K562 (cell line): ENCODE results near the gene HAGHL. TPM values are rescaled to one million over a fixed set of nuclear protein-coding genes. Genes with fewer than 3 reads are reported as not detected.

Source experiments
- ARHGAP35 ChIP-seq: fragments of 450-650 bp; IDR thresholded peaks from 2 replicates; pipeline ENCODE4 v1.6.1; 2018; ENCODE audit not compliant: partially characterized antibody
- BRF2 ChIP-seq: IDR thresholded peaks from 3 replicates; pipeline ENCODE4 v1.6.1; 2011; ENCODE audit warnings: borderline replicate concordance, mild to moderate bottlenecking; ENCODE audit not compliant: insufficient read length, insufficient read depth
- ELF2 ChIP-seq: fragments of 250-450 bp; sonication (Bioruptor Pico); IDR thresholded peaks from 2 replicates; pipeline ENCODE4 v1.5.0; 2021; ENCODE audit warnings: mild to moderate bottlenecking
- HES1 ChIP-seq: fragments of 450-650 bp; IDR thresholded peaks from 2 replicates; pipeline ENCODE4 v1.6.1; 2016; ENCODE audit warnings: low read depth, mild to moderate bottlenecking, moderate library complexity
- HMGXB4 ChIP-seq: sonication (generic); formaldehyde crosslinking; IDR thresholded peaks from 2 replicates; pipeline ENCODE4 v1.8.1; 2023; ENCODE audit warnings: mild to moderate bottlenecking, missing genetic modification reagents
- MNT ChIP-seq, 2 experiments: fragments of 450-650 bp; conservative IDR thresholded peaks; 2 replicates each; pipeline ENCODE4 v1.6.1; 2017; ENCODE audit warnings: mild to moderate bottlenecking in 2 of 2, moderate library complexity in 2 of 2
- NCOA4 ChIP-seq: fragments of 450-650 bp; IDR thresholded peaks from 2 replicates; pipeline ENCODE4 v1.6.1; 2018; ENCODE audit warnings: mild to moderate bottlenecking; ENCODE audit not compliant: partially characterized antibody
- PPARD ChIP-seq: fragments of 250-450 bp; sonication (Bioruptor Pico); IDR thresholded peaks from 2 replicates; pipeline ENCODE4 v1.8.0; 2022; ENCODE audit warnings: inconsistent platforms, mild to moderate bottlenecking, moderate library complexity
- YY1 ChIP-seq, 3 experiments: IDR thresholded peaks; 2 replicates each; pipeline ENCODE4 v1.6.1; 2011; ENCODE audit warnings: low read length in 2 of 3, mild to moderate bottlenecking in 2 of 3, moderate library complexity in 2 of 3, borderline replicate concordance in 1 of 3, control low read depth in 1 of 3, low read depth in 1 of 3; ENCODE audit not compliant: insufficient read depth in 3 of 3, insufficient replicate concordance in 2 of 3, control insufficient read depth in 1 of 3, insufficient read length in 1 of 3; ENCODE audit errors: extremely low read depth in 1 of 3
- ZBTB12 ChIP-seq: fragments of 250-450 bp; sonication (Bioruptor Pico); IDR thresholded peaks from 2 replicates; pipeline ENCODE4 v1.4.0; 2020
- ZFX ChIP-seq: sonication (generic); formaldehyde crosslinking; IDR thresholded peaks from 2 replicates; pipeline ENCODE4 v1.8.0; 2022; ENCODE audit warnings: mild to moderate bottlenecking, missing genetic modification reagents, moderate library complexity
- ZNF277 ChIP-seq: fragments of 250-450 bp; sonication (Bioruptor Pico); IDR thresholded peaks from 2 replicates; pipeline ENCODE4 v1.8.0; 2022; ENCODE audit warnings: inconsistent platforms, mild to moderate bottlenecking, moderate library complexity, borderline replicate concordance
- ZNF395 ChIP-seq: fragments of 200-800 bp; sonication (Bioruptor generic); IDR thresholded peaks from 2 replicates; pipeline ENCODE4 v1.6.1; 2017; ENCODE audit warnings: missing genetic modification characterization, missing compliant biosample characterization
- ZNF695 ChIP-seq: fragments of 450-650 bp; formaldehyde crosslinking; IDR thresholded peaks from 2 replicates; pipeline ENCODE4 v1.4.0; 2020; ENCODE audit warnings: mild to moderate bottlenecking, moderate library complexity
- ZNF778 ChIP-seq: fragments of 450-650 bp; formaldehyde crosslinking; IDR thresholded peaks from 2 replicates; pipeline ENCODE4 v1.4.0; 2020; ENCODE audit warnings: mild to moderate bottlenecking, moderate library complexity
- ZNF830 ChIP-seq: fragments of 250-450 bp; sonication (Bioruptor Pico); IDR thresholded peaks from 2 replicates; pipeline ENCODE4 v1.5.0; 2021; ENCODE audit warnings: mild to moderate bottlenecking
- ZSCAN32 ChIP-seq: fragments of 450-650 bp; formaldehyde crosslinking; IDR thresholded peaks from 2 replicates; pipeline ENCODE4 v1.4.0; 2020; ENCODE audit warnings: mild to moderate bottlenecking, moderate library complexity
- polyA plus RNA-seq, 8 experiments: library from polyadenylated mRNA; depleted of rRNA in 4 of 8; stranded (reverse) in 5 of 8; unstranded in 3 of 8; fragments of >200 nt; fragmentation: Nextera tagmentation in 2 of 8; fragmentation: Illumina TruSeq in 1 of 8; extraction: Ambion mirVana in 2 of 8; extraction: Trizol in 1 of 8; gene quantifications; 2 replicates each; pipeline versions ENCODE4 v1.2.1 to v1.2.3, GENCODE V29; 2011 to 2014; ENCODE audit warnings: inconsistent platforms in 1 of 8, missing spikeins in 1 of 8
- total RNA-seq, 7 experiments: library from RNA; depleted of rRNA in 6 of 7; stranded (reverse); fragments of >200 nt in 6 of 7; fragmentation: Illumina TruSeq in 2 of 7; extraction: Trizol in 2 of 7; gene quantifications; 2 replicates each; pipeline versions ENCODE4 v1.2.1 to v1.2.3, GENCODE V29; 2011 to 2021; ENCODE audit warnings: low replicate concordance in 1 of 7

The HAGHL gene
- total and polyA plus RNA-seq, 9 of the 15 experiments (the other 6 are each of a cell fraction or from before 2014, with no cell fraction given), result 0.31 to 83.4 (median 20.7) TPM

- no peak for TF ChIP-seq ZNF277 (CRISPR knock-in tag)
- TF ChIP-seq BRF2, result no peak
- TF ChIP-seq ZNF695 (CRISPR knock-in tag), result no peak
- peak; percentile 55; the same call in 1 of the 2 replicates for TF ChIP-seq ZNF395 (CRISPR knock-in tag)
- peak; percentile 92; the same call in 1 of the 2 replicates for TF ChIP-seq ZNF830 (CRISPR knock-in tag)
- TF ChIP-seq NCOA4, result no peak
- TF ChIP-seq YY1 (IDR thresholded peaks at IDR 0.05; ENCODE audit: borderline replicate concordance in 1 of 3, control insufficient read depth in 1 of 3, extremely low read depth in 1 of 3, insufficient read depth in 3 of 3, insufficient read length in 1 of 3, insufficient replicate concordance in 2 of 3, low read depth in 1 of 3, low read length in 2 of 3), result peak in 1 of 3 experiments; percentile 82
- no peak for TF ChIP-seq ZNF778 (CRISPR knock-in tag)
- no peak for TF ChIP-seq ZBTB12 (CRISPR knock-in tag)
- no peak for TF ChIP-seq ARHGAP35
- peak; percentile 47 to 82; a peak in 3 of 4 replicates for TF ChIP-seq MNT (conservative IDR thresholded peaks at IDR 0.05)
- no peak for TF ChIP-seq ELF2 (CRISPR knock-in tag)
- TF ChIP-seq PPARD, result no peak
- no peak; the same call in 1 of the 2 replicates for TF ChIP-seq ZFX (CRISPR knock-in tag)
- 0 out of 2 replicates have a peak, but pooled peaks have one; percentile 42 for TF ChIP-seq HMGXB4
- no peak for TF ChIP-seq HES1
- no peak for TF ChIP-seq ZSCAN32 (CRISPR knock-in tag)
These were observed 6.4 kb upstream of the HAGHL start (continued) for GRCh38 chr16:720447-720989.
